Naive B cell (primary cell): ENCODE data around the gene TAF6. TPM values are rescaled to one million over a fixed set of nuclear protein-coding genes. Genes with fewer than 3 reads are reported as not detected.

Experiments used
- ATAC-seq, 2 donors: fragments of 150-1000 bp; cut with Tn5 transposase; 2 replicates each; pipeline ENCODE4 v1.10.0; 2021; ENCODE audit warnings: low read depth in 2 of 2, mild to moderate bottlenecking in 2 of 2, moderate library complexity in 2 of 2
- DNase-seq: peaks from one replicate; pipeline ENCODE4 v3.0.0; 2022
- H3K27ac Mint-ChIP-seq, 6 donors: one replicate each; pipeline ENCODE4 v1.8.0; 2020 to 2022; ENCODE audit warnings: mild to moderate bottlenecking in 6 of 6, mixed read lengths in 6 of 6, moderate library complexity in 5 of 6, inconsistent platforms in 2 of 6
- H3K27me3 Mint-ChIP-seq, 3 donors: one replicate each; pipeline ENCODE4 v1.8.0; 2021 to 2022; ENCODE audit warnings: mixed read lengths in 3 of 3, mild to moderate bottlenecking in 1 of 3
- H3K36me3 Mint-ChIP-seq, 2 donors: one replicate each; pipeline ENCODE4 v1.8.0; 2020 to 2022; ENCODE audit warnings: mixed read lengths in 2 of 2, inconsistent platforms in 1 of 2, mild to moderate bottlenecking in 1 of 2
- H3K4me1 Mint-ChIP-seq, 3 donors: one replicate each; pipeline ENCODE4 v1.8.0; 2020 to 2022; ENCODE audit warnings: mixed read lengths in 3 of 3, inconsistent platforms in 1 of 3, mild to moderate bottlenecking in 1 of 3, moderate library complexity in 1 of 3
- H3K4me3 Mint-ChIP-seq, 8 donors: one replicate each; pipeline ENCODE4 v1.8.0; 2020 to 2022; ENCODE audit warnings: mild to moderate bottlenecking in 8 of 8, mixed read lengths in 8 of 8, moderate library complexity in 8 of 8, inconsistent platforms in 2 of 8
- H3K9me3 Mint-ChIP-seq, 7 donors: one replicate each; pipeline ENCODE4 v1.8.0; 2020 to 2022; ENCODE audit warnings: mixed read lengths in 7 of 7, mild to moderate bottlenecking in 5 of 7, inconsistent platforms in 2 of 7, moderate library complexity in 1 of 7
- polyA plus RNA-seq, 6 donors: library from polyadenylated mRNA; unstranded; fragments of 300-500 nt; fragmentation: Illumina TruSeq; gene quantifications; one replicate each; pipeline ENCODE4 v1.2.3, GENCODE V29; 2021; ENCODE audit warnings: low read depth in 6 of 6

TAF6 gene
- polyA plus RNA-seq, 6 donors from 2014 or later, result 16.8 to 32.2 (median 21.6) TPM

- H3K27ac Mint-ChIP-seq, result peak overlapping the region in 1 of 6 donors; percentile 47
- no peak overlapping the region for H3K4me3 Mint-ChIP-seq
- peaks cover 5 to 16% (median 9%) of the 10 kb centered on the region in 3 donors for H3K4me1 Mint-ChIP-seq
- no peaks in the 10 kb centered on the region for H3K27me3 Mint-ChIP-seq
- H3K36me3 Mint-ChIP-seq, result no peaks in the 10 kb centered on the region
- ATAC-seq (no peak), DNase-seq (no peak)
- no peaks in the 10 kb centered on the region for H3K9me3 Mint-ChIP-seq
These were observed 12.5 kb downstream of the TAF6 start for GRCh38 chr7:100106633-100107032.

DNA sequence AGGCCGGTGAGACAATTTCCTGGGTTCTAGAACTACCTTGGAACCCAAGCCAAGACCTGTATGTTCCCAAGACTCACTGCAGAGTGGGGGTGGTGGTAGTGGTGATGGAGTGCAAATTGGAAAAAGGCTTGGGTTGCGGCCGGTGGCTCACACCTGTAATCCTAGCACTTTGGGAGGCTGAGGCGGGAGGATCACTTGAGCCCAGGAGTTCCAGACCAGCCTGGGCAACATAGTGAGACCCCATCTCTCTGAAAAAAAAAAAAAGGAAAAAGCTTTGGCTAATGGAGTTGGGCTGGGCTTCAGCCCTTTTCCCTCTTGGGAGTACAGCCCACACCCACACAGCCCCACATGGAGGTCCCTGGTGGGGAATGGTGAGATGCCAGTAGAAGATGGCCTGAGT lies 13.6 kb downstream of the TAF6 start:
- ATAC-seq, result no peak
- Mint-ChIP-seq H3K27me3 (no peaks in the 10 kb centered on the region), H3K9me3 (no peaks in the 10 kb centered on the region), H3K36me3 (no peaks in the 10 kb centered on the region), H3K27ac (peak overlapping the region in 2 of 6 donors; percentile 54 to 87), H3K4me1 (peaks cover 9 to 23% (median 14%) of the 10 kb centered on the region in 3 donors), H3K4me3 (no peak overlapping the region)
- DNase-seq, result no peak

GRCh38 chr7:100102950-100103840 lies 16.0 kb downstream of the TAF6 start:
- DNase-seq (no peak), ATAC-seq (no peak)
- Mint-ChIP-seq H3K27me3 (no peaks in the 10 kb centered on the region), H3K36me3 (peaks cover 6 to 16% of the 10 kb centered on the region in 2 donors), H3K4me3 (peak overlapping the region; percentile 85 to 98 (median 96)), H3K4me1 (peaks cover 29 to 46% (median 34%) of the 10 kb centered on the region in 3 donors), H3K27ac (peak overlapping the region in 4 of 6 donors; percentile 16 to 98 (median 82)), H3K9me3 (no peaks in the 10 kb centered on the region)

DNA sequence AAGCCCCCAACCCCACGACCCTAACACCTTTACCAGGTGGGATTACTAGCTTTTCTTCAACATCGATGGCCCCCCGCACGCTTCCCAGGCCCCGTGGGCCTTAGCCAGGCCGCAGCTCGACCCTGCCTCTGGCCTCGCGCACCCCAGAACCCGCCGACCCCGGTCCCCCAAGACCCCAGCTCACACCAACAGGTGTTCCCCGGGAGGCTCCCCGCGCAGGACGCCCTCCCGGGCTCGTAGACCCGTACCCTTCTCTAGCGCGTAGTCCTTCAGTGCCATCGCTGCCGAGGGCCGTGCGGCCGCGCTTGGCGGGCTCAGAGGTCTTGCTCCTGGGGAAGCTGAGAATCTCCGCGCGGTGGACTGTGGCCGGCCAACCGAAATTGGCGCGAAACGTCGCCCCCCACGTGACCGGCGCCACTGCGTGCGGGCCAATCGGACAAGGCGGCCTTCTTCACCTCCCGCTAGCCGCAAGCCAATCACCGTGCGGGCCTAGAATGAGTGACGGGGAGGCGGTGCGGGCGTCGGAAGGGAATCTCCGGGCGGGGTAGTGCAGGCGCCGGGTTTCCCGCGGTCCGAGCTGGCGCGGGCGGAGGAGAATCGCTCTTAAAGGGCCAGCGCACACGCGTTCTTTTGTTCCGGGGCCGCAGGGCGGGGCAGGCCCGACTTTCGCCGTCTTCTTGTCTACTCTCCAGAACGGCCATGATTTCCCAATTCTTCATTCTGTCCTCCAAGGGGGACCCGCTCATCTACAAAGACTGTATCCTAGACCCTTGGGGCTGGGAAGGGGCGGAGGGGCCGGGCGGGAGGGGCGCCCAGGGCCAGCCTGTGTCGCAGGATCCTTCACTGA lies 17.9 kb downstream of the TAF6 start, which contains the start of the genes AP4M1 and MCM7:
Gene AP4M1, plus strand, starts transcription at position 628 of the 847 bp plus-strand sequence. Its CDS starts 72 bp downstream, at position 700.
Gene MCM7, minus strand, starts transcription at position 382 of the 847 bp plus-strand sequence. Its CDS starts 103 bp downstream, at position 279.
- H3K9me3 Mint-ChIP-seq, result no peaks in the 10 kb centered on the region
- peak within 1 kb of the TSS; percentile 91 to 98 (median 96) for H3K4me3 Mint-ChIP-seq
- H3K4me1 Mint-ChIP-seq, result peaks cover 40 to 59% (median 40%) of the 10 kb centered on the region in 3 donors
- ATAC-seq, result peak; percentile 85 to 86
- DNase-seq, result peak; percentile 97
- peak within 1 kb of the TSS; percentile 97 to 99 (median 98) for H3K27ac Mint-ChIP-seq
- H3K27me3 Mint-ChIP-seq, result no peaks in the 10 kb centered on the region
- H3K36me3 Mint-ChIP-seq, result peaks cover 16 to 27% of the 10 kb centered on the region in 2 donors

GRCh38 chr7:100100420-100101015 lies 18.6 kb downstream of the TAF6 start:
- H3K36me3 Mint-ChIP-seq, result peaks cover 16 to 33% of the 10 kb centered on the region in 2 donors
- no peaks in the 10 kb centered on the region for H3K9me3 Mint-ChIP-seq
- H3K27ac Mint-ChIP-seq, result peak overlapping the region; percentile 97 to 99 (median 98)
- peak; percentile 74 to 77 for ATAC-seq
- no peaks in the 10 kb centered on the region for H3K27me3 Mint-ChIP-seq
- peak; percentile 92 for DNase-seq
- peaks cover 42 to 66% (median 44%) of the 10 kb centered on the region in 3 donors for H3K4me1 Mint-ChIP-seq
- peak overlapping the region; percentile 91 to 98 (median 96) for H3K4me3 Mint-ChIP-seq

DNA sequence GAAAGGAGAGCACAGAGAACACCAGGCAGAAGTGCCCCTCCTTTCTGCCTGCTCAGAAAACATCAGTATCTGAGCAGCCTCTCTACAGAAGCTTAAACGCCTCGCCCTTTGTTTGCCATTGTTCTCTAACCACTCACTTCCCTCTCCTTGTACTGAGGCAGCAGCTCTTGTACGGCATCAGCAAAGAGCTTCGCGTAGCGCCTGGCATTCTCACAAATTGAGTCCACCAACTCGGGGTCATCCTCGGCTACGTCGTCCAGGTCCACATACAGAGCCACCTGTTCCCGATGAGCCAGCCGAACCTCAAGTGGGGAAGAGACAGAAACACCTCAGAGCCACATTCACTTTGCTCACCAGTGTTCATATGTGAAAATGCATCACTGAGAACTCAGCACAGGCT lies 19.7 kb downstream of the TAF6 start:
- Mint-ChIP-seq H3K4me3 (peak overlapping the region; percentile 91 to 98 (median 96)), H3K36me3 (peaks cover 16 to 33% of the 10 kb centered on the region in 2 donors), H3K27ac (peak overlapping the region; percentile 72 to 99 (median 98)), H3K27me3 (no peaks in the 10 kb centered on the region), H3K9me3 (no peaks in the 10 kb centered on the region), H3K4me1 (peaks cover 44 to 66% (median 49%) of the 10 kb centered on the region in 3 donors)
- no peak for DNase-seq
- no peak for ATAC-seq

- Mint-ChIP-seq H3K9me3 (no peaks in the 10 kb centered on the region), H3K36me3 (peaks cover 16 to 34% of the 10 kb centered on the region in 2 donors), H3K4me1 (peaks cover 44 to 66% (median 49%) of the 10 kb centered on the region in 3 donors), H3K27me3 (no peaks in the 10 kb centered on the region), H3K4me3 (peak overlapping the region; percentile 60 to 97 (median 90)), H3K27ac (peak overlapping the region in 5 of 6 donors; percentile 35 to 98 (median 79))
- ATAC-seq (no peak), DNase-seq (no peak)
These were observed 20.2 kb downstream of the TAF6 start for GRCh38 chr7:100098913-100099312.

DNA sequence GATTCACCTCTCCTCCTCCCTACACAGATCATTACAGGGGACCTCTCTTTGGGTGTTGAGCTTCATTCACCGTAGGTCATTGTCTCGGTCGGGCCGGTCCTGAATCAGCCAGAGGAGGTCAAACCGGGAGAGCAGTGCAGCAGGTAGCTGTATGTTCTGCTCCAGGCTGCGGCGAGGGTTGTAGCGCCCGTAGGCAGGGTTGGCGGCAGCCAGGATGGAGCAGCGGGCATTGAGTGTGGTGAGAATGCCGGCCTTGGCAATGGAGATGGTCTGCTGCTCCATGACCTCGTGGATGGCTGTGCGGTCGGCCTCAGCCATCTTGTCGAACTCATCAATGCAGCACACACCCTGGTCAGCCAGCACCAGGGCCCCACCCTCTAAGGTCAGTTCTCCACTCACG lies 23.5 kb downstream of the TAF6 start:
- DNase-seq (no peak), ATAC-seq (no peak)
- H3K4me3 Mint-ChIP-seq, result peak overlapping the region in 2 of 8 donors; percentile 66 to 75
- peaks cover 27 to 52% of the 10 kb centered on the region in 2 donors for H3K36me3 Mint-ChIP-seq
- peak overlapping the region in 1 of 6 donors; percentile 89 for H3K27ac Mint-ChIP-seq
- peaks cover 35 to 43% (median 38%) of the 10 kb centered on the region in 3 donors for H3K4me1 Mint-ChIP-seq
- H3K27me3 Mint-ChIP-seq, result no peaks in the 10 kb centered on the region
- H3K9me3 Mint-ChIP-seq, result no peaks in the 10 kb centered on the region

- Mint-ChIP-seq H3K4me1 (peaks cover 35 to 41% (median 40%) of the 10 kb centered on the region in 3 donors), H3K4me3 (peak overlapping the region in 1 of 8 donors; percentile 75), H3K36me3 (peaks cover 27 to 52% of the 10 kb centered on the region in 2 donors), H3K27me3 (no peaks in the 10 kb centered on the region), H3K27ac (peak overlapping the region in 1 of 6 donors; percentile 89), H3K9me3 (no peaks in the 10 kb centered on the region)
- no peak for DNase-seq
- ATAC-seq, result no peak
These were observed 23.9 kb downstream of the TAF6 start for GRCh38 chr7:100095289-100095688.

- peaks cover 27 to 44% of the 10 kb centered on the region in 2 donors for H3K36me3 Mint-ChIP-seq
- H3K27ac Mint-ChIP-seq, result peak overlapping the region in 1 of 6 donors; percentile 70
- no peaks in the 10 kb centered on the region for H3K9me3 Mint-ChIP-seq
These were observed 25.2 kb downstream of the TAF6 start for GRCh38 chr7:100093925-100094486.

DNA sequence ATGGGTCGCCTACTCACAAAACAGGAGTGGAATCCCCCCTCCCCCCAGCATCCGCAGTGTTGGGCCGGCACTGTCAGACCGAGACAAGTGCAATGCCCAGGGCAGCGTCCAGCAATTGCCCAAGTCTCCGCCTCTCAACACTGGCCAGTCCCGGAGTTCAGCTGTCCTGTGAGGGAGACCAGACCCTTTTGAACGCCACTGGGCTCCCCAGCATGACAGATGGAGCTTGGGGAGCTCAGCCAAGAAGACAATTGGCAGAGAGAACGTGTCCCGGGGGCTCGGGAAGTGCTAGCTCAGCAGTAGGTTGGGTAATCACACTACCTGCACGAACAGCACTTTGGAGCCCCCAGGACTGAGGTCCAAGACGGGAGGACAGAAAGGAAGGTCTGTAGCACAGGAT lies 25.7 kb downstream of the TAF6 start:
- peaks cover 26 to 36% (median 33%) of the 10 kb centered on the region in 3 donors for H3K4me1 Mint-ChIP-seq

More at GRCh38 chr7:100093925-100094486, 25.2 kb downstream of the TAF6 start:
- Mint-ChIP-seq H3K4me3 (peak overlapping the region in 1 of 8 donors; percentile 75), H3K4me1 (peaks cover 31 to 40% (median 38%) of the 10 kb centered on the region in 3 donors), H3K27me3 (no peaks in the 10 kb centered on the region)
- DNase-seq (no peak), ATAC-seq (no peak)

DNA sequence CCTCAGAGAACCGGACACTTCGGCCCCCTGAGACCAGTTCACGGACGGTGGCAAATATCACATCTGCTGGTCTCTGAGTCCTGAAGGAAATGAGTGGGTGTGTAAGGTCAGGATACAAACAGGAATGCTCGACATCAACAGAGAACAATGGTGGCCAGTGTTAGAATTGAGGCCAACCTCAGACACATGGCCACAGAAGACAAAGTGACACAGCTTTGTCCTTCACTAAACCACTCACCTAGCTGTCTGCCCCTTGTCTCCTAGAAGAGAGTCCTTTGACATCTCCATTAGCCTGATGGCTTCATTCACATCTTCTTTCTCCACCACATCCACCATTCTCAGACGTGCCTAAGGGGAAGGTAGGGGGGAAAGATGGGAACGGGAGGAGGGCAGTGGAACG lies 26.1 kb downstream of the TAF6 start:
- peaks cover 20 to 35% of the 10 kb centered on the region in 2 donors for H3K36me3 Mint-ChIP-seq
- no peak for ATAC-seq
- H3K4me1 Mint-ChIP-seq, result peaks cover 22 to 37% (median 32%) of the 10 kb centered on the region in 3 donors
- no peaks in the 10 kb centered on the region for H3K27me3 Mint-ChIP-seq
- H3K4me3 Mint-ChIP-seq, result peak overlapping the region in 1 of 8 donors; percentile 87
- peak overlapping the region in 2 of 6 donors; percentile 49 to 70 for H3K27ac Mint-ChIP-seq
- no peak for DNase-seq
- peaks cover 0 to 3% (median 0%) of the 10 kb centered on the region in 7 donors for H3K9me3 Mint-ChIP-seq

More for the DNA sequence above, 25.7 kb downstream of the TAF6 start:
- DNase-seq, result no peak
- Mint-ChIP-seq H3K27ac (peak overlapping the region in 1 of 6 donors; percentile 70), H3K4me3 (peak overlapping the region in 1 of 8 donors; percentile 75), H3K36me3 (peaks cover 24 to 39% of the 10 kb centered on the region in 2 donors), H3K27me3 (no peaks in the 10 kb centered on the region), H3K9me3 (peaks cover 0 to under 1% (median 0%) of the 10 kb centered on the region in 7 donors)
- no peak for ATAC-seq
